Fibroblast of skin of scalp (primary cell): Measurements from ENCODE around the gene UBE2F. TPM values are rescaled to one million over a fixed set of nuclear protein-coding genes. Genes with fewer than 3 reads are reported as not detected.

Experiments
- DNase-seq: peaks from one replicate; pipeline ENCODE4 v3.0.0-alpha.2; 2013
- polyA plus RNA-seq, 2 experiments: library from polyadenylated mRNA; unstranded; fragments of 120-200 nt; gene quantifications; one replicate each; pipeline ENCODE4 v1.2.1, GENCODE V29; 2013; ENCODE audit not compliant: insufficient read length in 2 of 2

Gene UBE2F
- 66.4 TPM for polyA plus RNA-seq (2013, experiment 1 of 2; ENCODE audit: insufficient read length)
- polyA plus RNA-seq (2013, experiment 2 of 2; ENCODE audit: insufficient read length): 63.6 TPM

GRCh38 chr2:237966565-237967462 is at the start of gene UBE2F:
Gene UBE2F, plus strand, starts transcription at chr2:237967014. Its CDS starts 6,094 bp downstream, at chr2:237973108.
- peak; percentile 97 for DNase-seq

GRCh38 chr2:237917696-237918374 is 49.0 kb upstream of the UBE2F start:
- DNase-seq: no peak

- DNase-seq: no peak
These were observed 47.2 kb upstream of the UBE2F start for GRCh38 chr2:237919593-237919992.

- peak; percentile 51 for DNase-seq
These were observed 46.1 kb upstream of the UBE2F start for GRCh38 chr2:237920673-237921072.

- DNase-seq: no peak
These were observed 44.8 kb upstream of the UBE2F start for GRCh38 chr2:237921967-237922492.

- DNase-seq: no peak
These were observed 44.0 kb upstream of the UBE2F start for GRCh38 chr2:237922641-237923361.

GRCh38 chr2:237923481-237924163 is 43.2 kb upstream of the UBE2F start:
- DNase-seq: peak; percentile 69

GRCh38 chr2:237924164-237924534 is 42.7 kb upstream of the UBE2F start:
- no peak for DNase-seq

GRCh38 chr2:237927135-237927534 is 39.7 kb upstream of the UBE2F start:
- DNase-seq: no peak

- no peak for DNase-seq
These were observed 38.8 kb upstream of the UBE2F start for GRCh38 chr2:237927986-237928385.

GRCh38 chr2:237929979-237930378 is 36.8 kb upstream of the UBE2F start:
- no peak for DNase-seq

- DNase-seq: peak; percentile 79
These were observed 35.6 kb upstream of the UBE2F start for GRCh38 chr2:237931205-237931721.

- DNase-seq: peak; percentile 89
These were observed 34.1 kb upstream of the UBE2F start for GRCh38 chr2:237932731-237933131.

GRCh38 chr2:237934186-237934585 is 32.6 kb upstream of the UBE2F start:
- DNase-seq: no peak

GRCh38 chr2:237935740-237936452 is 30.9 kb upstream of the UBE2F start:
- DNase-seq: no peak

- no peak for DNase-seq
These were observed 27.6 kb upstream of the UBE2F start for GRCh38 chr2:237939251-237939650.

GRCh38 chr2:237940828-237941227 is 26.0 kb upstream of the UBE2F start:
- DNase-seq: no peak

- DNase-seq: no peak
These were observed 25.6 kb upstream of the UBE2F start for GRCh38 chr2:237941239-237941638.

GRCh38 chr2:237942513-237942899 is 24.3 kb upstream of the UBE2F start:
- no peak for DNase-seq

GRCh38 chr2:237943395-237944094 is 23.3 kb upstream of the UBE2F start:
- DNase-seq: no peak

- DNase-seq: no peak
These were observed 22.5 kb upstream of the UBE2F start for GRCh38 chr2:237944302-237944701.
